ENCODE measurements around the gene ARMC9.
"Not testable (repeated sequence)": the region's sequence is repeated elsewhere in the genome, so short reads cannot be mapped to it uniquely, and the experiment has no call there.

Gene ARMC9

GRCh38 chr2:231198291-231199173 lies at the start of gene ARMC9:
TSS of gene ARMC9 (plus strand) at chr2:231198631. CDS start at chr2:231206239, 7,608 bp downstream.
- peak; percentile 75 for DNase-seq (ENCODE audit: low spot score)

- no peak for DNase-seq (ENCODE audit: low spot score)
Observed at GRCh38 chr2:231152800-231153557, 45.5 kb upstream of the ARMC9 start.

GRCh38 chr2:231159306-231159705 lies 39.1 kb upstream of the ARMC9 start:
- no peak for DNase-seq (ENCODE audit: low spot score)

GRCh38 chr2:231160701-231161100 lies 37.7 kb upstream of the ARMC9 start:
- DNase-seq (ENCODE audit: low spot score), result no peak

GRCh38 chr2:231161252-231161839 lies 37.1 kb upstream of the ARMC9 start:
- no peak for DNase-seq (ENCODE audit: low spot score)

GRCh38 chr2:231161877-231162329 lies 36.5 kb upstream of the ARMC9 start:
- peak; percentile 9 for DNase-seq (ENCODE audit: low spot score)

- DNase-seq (ENCODE audit: low spot score), result no peak
Observed at GRCh38 chr2:231163011-231163410, 35.4 kb upstream of the ARMC9 start.

- no peak for DNase-seq (ENCODE audit: low spot score)
Observed at GRCh38 chr2:231163414-231164095, 34.9 kb upstream of the ARMC9 start.

GRCh38 chr2:231167745-231168459 lies 30.5 kb upstream of the ARMC9 start:
- no peak for DNase-seq (ENCODE audit: low spot score)

- no peak for DNase-seq (ENCODE audit: low spot score)
Observed at GRCh38 chr2:231168460-231169139, 29.8 kb upstream of the ARMC9 start.

- DNase-seq (ENCODE audit: low spot score), result no peak
Observed at GRCh38 chr2:231169488-231169887, 28.9 kb upstream of the ARMC9 start.

GRCh38 chr2:231170055-231170454 lies 28.4 kb upstream of the ARMC9 start:
- DNase-seq (ENCODE audit: low spot score), result no peak

GRCh38 chr2:231172025-231172424 lies 26.4 kb upstream of the ARMC9 start:
- no peak for DNase-seq (ENCODE audit: low spot score)

GRCh38 chr2:231174211-231174651 lies 24.2 kb upstream of the ARMC9 start:
- DNase-seq (ENCODE audit: low spot score), result no peak

- DNase-seq (ENCODE audit: low spot score), result no peak
Observed at GRCh38 chr2:231176066-231176465, 22.4 kb upstream of the ARMC9 start.

- DNase-seq (ENCODE audit: low spot score), result no peak
Observed at GRCh38 chr2:231177156-231178025, 21.0 kb upstream of the ARMC9 start.

- not testable (repeated sequence) for DNase-seq (ENCODE audit: low spot score)
Observed at GRCh38 chr2:231178805-231179204, 19.6 kb upstream of the ARMC9 start.

- no peak for DNase-seq (ENCODE audit: low spot score)
Observed at GRCh38 chr2:231181860-231182512, 16.4 kb upstream of the ARMC9 start.

- no peak for DNase-seq (ENCODE audit: low spot score)
Observed at GRCh38 chr2:231182513-231182899, 15.9 kb upstream of the ARMC9 start.

All from SW480 (cell line).